ENCODE results near the gene C1QB. TPM values are rescaled to one million over a fixed set of nuclear protein-coding genes. Genes with fewer than 3 reads are reported as not detected.
A peak's percentile ranks its signal among the peaks of the same experiment; 100 is the strongest.

The C1QB gene
- total RNA-seq, 4 donors from 2014 or later, result 252 to 592 (median 411) TPM

- no peak for DNase-seq (ENCODE audit: low spot score in 2 of 2)
- H3K27ac ChIP-seq, result no peak overlapping the region
- H3K9me3 ChIP-seq, result no peaks in the 10 kb centered on the region
- H3K36me3 ChIP-seq, result no peaks in the 10 kb centered on the region
- TF ChIP-seq EP300 (IDR thresholded peaks at IDR 0.05) (no peak), CTCF (IDR thresholded peaks at IDR 0.05) (no peak), POLR2A (IDR thresholded peaks at IDR 0.05) (no peak)
- no peak overlapping the region for H3K4me3 ChIP-seq
- peaks cover 0 to 7% of the 10 kb centered on the region in 2 donors for H3K27me3 ChIP-seq
- H3K4me1 ChIP-seq, result peaks cover 0 to 35% (median 13%) of the 10 kb centered on the region in 4 donors
These were observed 55.7 kb downstream of the C1QB start for GRCh38 chr1:22708777-22709176.

GRCh38 chr1:22709227-22709626 is 56.2 kb downstream of the C1QB start:
- 66 to 92% methylated on average over 3 of the region's 3 CpGs for WGBS, 2 donors
- no peak for TF ChIP-seq EP300 (IDR thresholded peaks at IDR 0.05)
- TF ChIP-seq POLR2A (IDR thresholded peaks at IDR 0.05), result no peak
- no peak for TF ChIP-seq CTCF (IDR thresholded peaks at IDR 0.05)
- Histone ChIP-seq H3K4me3 (no peak overlapping the region), H3K9me3 (no peaks in the 10 kb centered on the region), H3K27me3 (peaks cover 0 to 7% of the 10 kb centered on the region in 2 donors), H3K27ac (no peak overlapping the region), H3K36me3 (no peaks in the 10 kb centered on the region), H3K4me1 (peaks cover 0 to 35% (median 13%) of the 10 kb centered on the region in 4 donors)
- no peak for DNase-seq (ENCODE audit: low spot score in 2 of 2)

GRCh38 chr1:22709891-22710700 is 57.1 kb downstream of the C1QB start:
- Histone ChIP-seq H3K36me3 (no peaks in the 10 kb centered on the region), H3K27ac (peak overlapping the region in 3 of 4 donors; percentile 2 to 80 (median 42)), H3K27me3 (peaks cover 0 to 7% of the 10 kb centered on the region in 2 donors), H3K4me3 (peak overlapping the region; percentile 26 to 59 (median 44)), H3K4me1 (peaks cover 0 to 35% (median 13%) of the 10 kb centered on the region in 4 donors), H3K9me3 (no peaks in the 10 kb centered on the region)
- TF ChIP-seq POLR2A (IDR thresholded peaks at IDR 0.05), result peak in 1 of 2 donors; percentile 9
- peak in 1 of 2 donors; percentile 38 for TF ChIP-seq EP300 (IDR thresholded peaks at IDR 0.05)
- no peak for TF ChIP-seq CTCF (IDR thresholded peaks at IDR 0.05)
- 5% methylated on average over 28 to 36 of the region's 50 CpGs for WGBS, 2 donors
- DNase-seq (ENCODE audit: low spot score in 2 of 2), result peak; percentile 38 to 43

GRCh38 chr1:22710701-22711049 is 57.6 kb downstream of the C1QB start, which contains the start of gene EPHB2:
TSS of gene EPHB2 (plus strand) at chr1:22710839. CDS start at chr1:22710983, 144 bp downstream.
- no peaks in the 10 kb centered on the region for H3K36me3 ChIP-seq
- DNase-seq (ENCODE audit: low spot score in 2 of 2), result no peak
- H3K27me3 ChIP-seq, result peaks cover 0 to 7% of the 10 kb centered on the region in 2 donors
- peak within 1 kb of the TSS; percentile 26 to 80 (median 50) for H3K27ac ChIP-seq
- TF ChIP-seq CTCF (IDR thresholded peaks at IDR 0.05), result no peak
- no peak for TF ChIP-seq POLR2A (IDR thresholded peaks at IDR 0.05)
- no peak for TF ChIP-seq EP300 (IDR thresholded peaks at IDR 0.05)
- 0 to 1% methylated on average over 21 to 25 of the region's 55 CpGs for WGBS, 2 donors
- H3K4me1 ChIP-seq, result peaks cover 0 to 35% (median 13%) of the 10 kb centered on the region in 4 donors
- no peaks in the 10 kb centered on the region for H3K9me3 ChIP-seq
- H3K4me3 ChIP-seq, result peak within 1 kb of the TSS; percentile 33 to 59 (median 44)

GRCh38 chr1:22711071-22711470 is 58.0 kb downstream of the C1QB start:
- WGBS, 2 donors, result 0 to 2% methylated on average over 2 to 30 of the region's 60 CpGs
- Histone ChIP-seq H3K27me3 (peaks cover 0 to 7% of the 10 kb centered on the region in 2 donors), H3K27ac (peak overlapping the region in 2 of 4 donors; percentile 58 to 68), H3K4me3 (peak overlapping the region; percentile 33 to 59 (median 44)), H3K4me1 (peaks cover 0 to 35% (median 13%) of the 10 kb centered on the region in 4 donors), H3K9me3 (no peaks in the 10 kb centered on the region), H3K36me3 (no peaks in the 10 kb centered on the region)
- no peak for DNase-seq (ENCODE audit: low spot score in 2 of 2)
- TF ChIP-seq POLR2A (IDR thresholded peaks at IDR 0.05), result no peak
- TF ChIP-seq EP300 (IDR thresholded peaks at IDR 0.05), result no peak
- TF ChIP-seq CTCF (IDR thresholded peaks at IDR 0.05), result no peak
